Spleen (tissue), 11 donors: ENCODE data around the gene SPATA31C2. TPM values are rescaled to one million over a fixed set of nuclear protein-coding genes. Genes with fewer than 3 reads are reported as not detected.
"Not testable (repeated sequence)": the region's sequence is repeated elsewhere in the genome, so short reads cannot be mapped to it uniquely, and the experiment has no call there.

Experiments
- DNase-seq: peaks from one replicate; pipeline ENCODE4 v3.0.0-alpha.2; 2020
- H3K27ac ChIP-seq, 8 donors: fragments of 200-600 bp; sonication (generic) in 7 of 8; 1 replicate in 4 of 8; 2 replicates in 4 of 8; pipeline versions ENCODE4 v1.5.0 to v1.8.0; 2016 to 2021; ENCODE audit warnings: inconsistent platforms in 4 of 8, mild to moderate bottlenecking in 4 of 8, moderate library complexity in 1 of 8
- H3K27me3 ChIP-seq, 7 donors: fragments of 200-600 bp; sonication (generic) in 6 of 7; replicated peaks in 1 of 7; 1 replicate in 4 of 7; 2 replicates in 3 of 7; pipeline versions ENCODE4 v1.5.0 to v1.8.0; 2016 to 2021; ENCODE audit warnings: inconsistent platforms in 3 of 7, mild to moderate bottlenecking in 1 of 7
- H3K36me3 ChIP-seq, 6 donors: fragments of 200-600 bp; sonication (generic) in 5 of 6; 1 replicate in 4 of 6; 2 replicates in 2 of 6; pipeline versions ENCODE4 v1.5.0 to v1.8.0; 2016 to 2021; ENCODE audit warnings: inconsistent platforms in 2 of 6
- H3K4me1 ChIP-seq, 6 donors: fragments of 200-600 bp; sonication (generic) in 5 of 6; 1 replicate in 3 of 6; 2 replicates in 3 of 6; pipeline versions ENCODE4 v1.5.0 to v1.8.0; 2016 to 2021; ENCODE audit warnings: inconsistent platforms in 3 of 6
- H3K4me3 ChIP-seq, 8 donors: fragments of 200-600 bp; sonication (generic) in 7 of 8; 1 replicate in 4 of 8; 2 replicates in 4 of 8; pipeline versions ENCODE4 v1.5.0 to v1.8.0; 2016 to 2021; ENCODE audit warnings: inconsistent platforms in 4 of 8, mild to moderate bottlenecking in 4 of 8, moderate library complexity in 2 of 8
- H3K9me3 ChIP-seq, 8 donors: fragments of 200-600 bp; sonication (generic) in 7 of 8; 1 replicate in 4 of 8; 2 replicates in 4 of 8; pipeline versions ENCODE4 v1.5.0 to v1.8.0; 2016 to 2021; ENCODE audit warnings: inconsistent platforms in 4 of 8
- CTCF ChIP-seq, 11 experiments: fragments of 200-600 bp in 7 of 11; fragments of 450-650 bp in 4 of 11; sonication (generic) in 4 of 11; IDR thresholded peaks in 8 of 11; conservative IDR thresholded peaks in 3 of 11; 1 replicate in 7 of 11; 2 replicates in 4 of 11; pipeline versions ENCODE4 v1.4.0 to v1.8.0; 2016 to 2021; ENCODE audit warnings: antibody characterized with exemption in 11 of 11, inconsistent platforms in 4 of 11, mild to moderate bottlenecking in 1 of 11
- POLR2A ChIP-seq, 3 donors: fragments of 450-650 bp; IDR thresholded peaks; one replicate each; pipeline ENCODE4 v1.5.1; 2017; ENCODE audit warnings: antibody characterized with exemption in 3 of 3, mild to moderate bottlenecking in 1 of 3
- POLR2AphosphoS5 ChIP-seq, 3 donors: sonication (generic); formaldehyde crosslinking; IDR thresholded peaks; one replicate each; pipeline ENCODE4 v1.5.1; 2017; ENCODE audit warnings: antibody characterized with exemption in 3 of 3
- WGBS, 5 donors: extraction: QIAGEN DNeasy Blood & Tissue Kit in 3 of 5; methylation state at CpG; one replicate each; pipeline versions ENCODE4 v1.1.5 to v1.1.7; 2013 to 2018; 5-methylcytosine and 5-hydroxymethylcytosine counted together
- intact Hi-C: fragments of 100-400 bp; cut with DNase I; formaldehyde crosslinking; loops from one replicate; pipeline ENCODE4 v1.15.0; 2023; ENCODE audit warnings: low total_unique reads
- polyA plus RNA-seq, 3 donors: library from polyadenylated mRNA; stranded (reverse); fragments of 200-250 nt; gene quantifications; one replicate each; pipeline ENCODE4 v1.2.1, GENCODE V29; 2013
- total RNA-seq, 7 donors: library from RNA; depleted of rRNA in 3 of 7; stranded (reverse); fragments of >200 nt in 3 of 7; fragmentation: NEBNext Ultra II Directional in 4 of 7; extraction: Animal tissue kit (Norgen Biotek cat#: 25700) in 4 of 7; gene quantifications; one replicate each; pipeline versions ENCODE4 v1.1.0 to v1.2.1, GENCODE V29; 2016 to 2021
- donor health status: healthy with polysubstance abuse.
- donor health status: DM: no; HTN: no; CAD: no; lungs with moderate emphysema.
- donor health status: DM: no; HTN: no; CAD: no.
- donor health status: Bipolar disorder and iron deficiency.
- donor health status: healthy.
- donor health status: DM: no; HTN: no; CAD: no.
- donor health status: DM: yes; HTN: yes; CAD: no.

Gene SPATA31C2
- total and polyA plus RNA-seq, 10 donors, result not detected

DNA sequence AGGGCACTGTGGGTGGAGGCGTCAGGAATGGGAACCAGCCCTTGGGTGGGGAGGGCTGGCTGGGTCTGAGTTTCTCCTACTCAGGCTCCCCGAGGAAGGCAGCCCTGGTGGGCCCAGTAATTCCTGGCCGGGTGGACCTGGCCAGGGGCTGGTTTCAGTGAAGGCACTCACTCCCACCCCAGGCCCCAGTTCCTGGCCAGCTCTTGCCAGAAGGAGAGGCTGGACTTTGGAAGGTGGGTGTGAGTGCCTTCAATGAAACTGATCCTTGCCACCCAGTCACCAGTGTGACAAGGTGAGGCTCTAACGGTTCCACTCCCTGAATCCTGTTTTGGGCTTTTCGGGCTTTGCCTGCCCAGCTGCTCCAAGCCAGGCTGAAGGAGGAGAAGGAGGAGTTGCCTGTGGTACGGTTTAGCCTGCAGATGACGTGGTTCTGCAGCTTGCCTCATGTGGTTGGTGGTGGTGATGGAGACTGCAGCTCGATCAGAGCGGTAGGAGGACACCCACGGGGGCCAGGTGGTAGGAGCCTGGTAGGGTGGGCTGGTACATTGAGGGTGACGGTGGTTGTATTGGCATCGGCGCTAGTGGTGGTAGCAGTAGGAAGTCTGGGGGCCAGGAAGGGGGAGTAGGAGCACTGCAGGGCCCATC, 23.2 kb downstream of the SPATA31C2 start:
- intact Hi-C loops, H3K9me3 ChIP-seq, H3K36me3 ChIP-seq, H3K4me1 ChIP-seq, H3K27me3 ChIP-seq, H3K4me3 ChIP-seq, DNase-seq, H3K27ac ChIP-seq: not testable (repeated sequence)
- WGBS, 5 donors, result 65 to 89% (median 86%) methylated on average over 4 to 13 of the region's 13 CpGs

DNA sequence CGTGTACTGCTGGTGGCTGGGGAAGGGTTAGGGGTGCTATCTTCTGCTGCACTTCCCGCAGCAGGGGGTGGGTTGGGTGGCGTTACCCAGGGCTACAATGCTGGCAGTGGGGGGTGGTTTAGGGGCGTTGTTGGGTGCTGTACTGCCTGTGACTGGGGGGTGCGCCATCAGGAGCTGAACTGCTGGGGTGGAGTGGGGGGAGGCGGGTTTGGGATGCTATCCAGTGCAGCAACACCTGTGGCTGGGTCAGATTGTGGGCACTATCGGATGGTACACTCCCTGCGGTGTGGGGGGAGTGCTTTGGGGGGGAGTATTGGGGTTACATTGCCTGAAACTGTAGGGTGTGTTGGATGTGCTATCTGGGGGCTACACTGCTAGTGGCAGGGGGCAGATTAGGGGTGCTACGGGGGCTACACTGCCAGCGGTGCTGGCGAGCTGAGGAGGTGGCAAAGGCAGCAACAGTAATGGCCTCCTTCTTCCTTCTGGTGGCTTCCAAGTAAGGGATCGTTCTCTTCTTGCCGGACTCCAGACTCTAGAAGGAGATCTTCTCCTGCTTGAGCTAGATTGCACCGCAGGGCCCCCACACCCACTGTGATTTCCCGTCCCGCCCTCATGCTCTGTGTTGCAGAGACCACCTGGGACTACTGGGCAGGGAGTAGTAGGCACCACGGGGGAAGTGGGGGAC, 23.9 kb downstream of the SPATA31C2 start:
- WGBS, 5 donors, result 70 to 90% (median 86%) methylated on average over 3 to 16 of the region's 17 CpGs
- intact Hi-C loops, H3K9me3 ChIP-seq, DNase-seq, H3K4me3 ChIP-seq, H3K27ac ChIP-seq, H3K36me3 ChIP-seq, H3K27me3 ChIP-seq, H3K4me1 ChIP-seq: not testable (repeated sequence)

- DNase-seq, H3K4me3 ChIP-seq, H3K36me3 ChIP-seq, intact Hi-C loops, H3K9me3 ChIP-seq, H3K27me3 ChIP-seq, H3K4me1 ChIP-seq, H3K27ac ChIP-seq: not testable (repeated sequence)
- 88 to 93% (median 91%) methylated on average over 24 to 38 of the region's 38 CpGs for WGBS, 5 donors
Observed at GRCh38 chr9:88113156-88114130, 24.8 kb downstream of the SPATA31C2 start.

GRCh38 chr9:88110026-88110425, 28.2 kb downstream of the SPATA31C2 start:
- H3K9me3 ChIP-seq, result no peaks in the 10 kb centered on the region
- peaks cover 0 to 24% (median 0%) of the 10 kb centered on the region in 7 donors for H3K27me3 ChIP-seq
- no peak for DNase-seq
- TF ChIP-seq POLR2A (IDR thresholded peaks at IDR 0.05), result no peak
- no peak for TF ChIP-seq CTCF (IDR thresholded peaks at IDR 0.05 in 8 of 11, conservative IDR thresholded peaks at IDR 0.05 in 3 of 11)
- TF ChIP-seq POLR2AphosphoS5 (IDR thresholded peaks at IDR 0.05), result no peak
- intact Hi-C loops, result no loop called here
- no peaks in the 10 kb centered on the region for H3K4me1 ChIP-seq
- 86 to 93% (median 93%) methylated on average over 3 of the region's 3 CpGs for WGBS, 5 donors
- H3K36me3 ChIP-seq, result no peaks in the 10 kb centered on the region
- H3K27ac ChIP-seq, result no peak overlapping the region
- H3K4me3 ChIP-seq, result no peak overlapping the region

GRCh38 chr9:88108779-88109178, 29.5 kb downstream of the SPATA31C2 start:
- no peak overlapping the region for H3K27ac ChIP-seq
- no peak overlapping the region for H3K4me3 ChIP-seq
- peaks cover 0 to 33% (median 0%) of the 10 kb centered on the region in 7 donors for H3K27me3 ChIP-seq
- intact Hi-C loops, result no loop called here
- DNase-seq, result no peak
- H3K9me3 ChIP-seq, result no peaks in the 10 kb centered on the region
- 84 to 93% (median 88%) methylated on average over 4 of the region's 4 CpGs for WGBS, 5 donors
- H3K4me1 ChIP-seq, result no peaks in the 10 kb centered on the region
- no peak for TF ChIP-seq CTCF (IDR thresholded peaks at IDR 0.05 in 8 of 11, conservative IDR thresholded peaks at IDR 0.05 in 3 of 11)
- TF ChIP-seq POLR2A (IDR thresholded peaks at IDR 0.05), result no peak
- TF ChIP-seq POLR2AphosphoS5 (IDR thresholded peaks at IDR 0.05), result no peak
- H3K36me3 ChIP-seq, result no peaks in the 10 kb centered on the region
